SK-N-SH treated with all-trans-retinoic acid at 6 μM for 48 hours (cell line): ENCODE results near the gene MACF1.
"Not testable (repeated sequence)": the region's sequence is repeated elsewhere in the genome, so short reads cannot be mapped to it uniquely, and the experiment has no call there.

Experiments
- ATAC-seq: fragments of 200-7000 bp; cut with Tn5 transposase; 3 replicates; pipeline ENCODE4 v1.9.1; 2020; ENCODE audit warnings: mild to moderate bottlenecking, moderate library complexity
- ARNTL ChIP-seq: fragments of 450-650 bp; formaldehyde crosslinking; IDR thresholded peaks from 2 replicates; pipeline ENCODE4 v1.5.0; 2020; ENCODE audit warnings: low read depth, mild to moderate bottlenecking, moderate library complexity, borderline replicate concordance
- BACH2 ChIP-seq: fragments of 250-450 bp; sonication (Bioruptor Pico); IDR thresholded peaks from 2 replicates; pipeline ENCODE4 v1.9.0; 2021; ENCODE audit warnings: mild to moderate bottlenecking, borderline replicate concordance
- CREB5 ChIP-seq: fragments of 250-450 bp; sonication (Bioruptor Pico); IDR thresholded peaks from 2 replicates; pipeline ENCODE4 v1.5.1; 2020; ENCODE audit warnings: low read depth, mild to moderate bottlenecking, moderate library complexity
- CSDC2 ChIP-seq: fragments of 250-450 bp; sonication (Bioruptor Pico); IDR thresholded peaks from 2 replicates; pipeline ENCODE4 v1.5.0; 2020; ENCODE audit warnings: mild to moderate bottlenecking, moderate library complexity
- CSRNP3 ChIP-seq: fragments of 250-450 bp; sonication (Bioruptor Pico); IDR thresholded peaks from 2 replicates; pipeline ENCODE4 v1.5.1; 2021; ENCODE audit warnings: mild to moderate bottlenecking, moderate library complexity
- ESRRG ChIP-seq: fragments of 250-450 bp; sonication (Bioruptor Pico); IDR thresholded peaks from 2 replicates; pipeline ENCODE4 v1.6.1; 2021; ENCODE audit warnings: mild to moderate bottlenecking
- GLIS3 ChIP-seq: fragments of 250-450 bp; sonication (Bioruptor Pico); IDR thresholded peaks from 2 replicates; pipeline ENCODE4 v1.5.0; 2020; ENCODE audit warnings: mild to moderate bottlenecking, moderate library complexity
- ISL1 ChIP-seq: fragments of 250-450 bp; sonication (Bioruptor Pico); IDR thresholded peaks from 2 replicates; pipeline ENCODE4 v2.1.2; 2022; ENCODE audit warnings: mild to moderate bottlenecking, moderate library complexity
- OSR1 ChIP-seq: fragments of 250-450 bp; sonication (Bioruptor Pico); IDR thresholded peaks from 2 replicates; pipeline ENCODE4 v1.8.0; 2022; ENCODE audit warnings: moderate library complexity, mild to moderate bottlenecking, inconsistent platforms
- PATZ1 ChIP-seq: fragments of 250-450 bp; sonication (Bioruptor Pico); IDR thresholded peaks from 2 replicates; pipeline ENCODE4 v1.8.0; 2020; ENCODE audit warnings: mild to moderate bottlenecking, moderate library complexity, borderline replicate concordance
- POU6F1 ChIP-seq: fragments of 250-450 bp; sonication (Bioruptor Pico); IDR thresholded peaks from 2 replicates; pipeline ENCODE4 v1.8.0; 2021; ENCODE audit warnings: low read depth, mild to moderate bottlenecking, moderate library complexity, borderline replicate concordance
- PPARA ChIP-seq: fragments of 250-450 bp; sonication (Bioruptor Pico); IDR thresholded peaks from 2 replicates; pipeline ENCODE4 v1.5.0; 2020; ENCODE audit warnings: mild to moderate bottlenecking, borderline replicate concordance
- RARB ChIP-seq: fragments of 250-450 bp; sonication (Bioruptor Pico); IDR thresholded peaks from 2 replicates; pipeline ENCODE4 v1.8.0; 2021; ENCODE audit warnings: mild to moderate bottlenecking, moderate library complexity
- SNAI2 ChIP-seq: fragments of 250-450 bp; sonication (Bioruptor Pico); IDR thresholded peaks from 2 replicates; pipeline ENCODE4 v1.5.0; 2020; ENCODE audit warnings: mild to moderate bottlenecking, moderate library complexity
- TCF4 ChIP-seq: fragments of 250-450 bp; sonication (Bioruptor Pico); IDR thresholded peaks from 2 replicates; pipeline ENCODE4 v1.8.0; 2021; ENCODE audit warnings: mild to moderate bottlenecking, moderate library complexity, borderline replicate concordance
- TSHZ2 ChIP-seq: fragments of 250-450 bp; sonication (Bioruptor Pico); IDR thresholded peaks from 2 replicates; pipeline ENCODE4 v1.5.0; 2020; ENCODE audit warnings: mild to moderate bottlenecking, moderate library complexity
- ZC3H10 ChIP-seq: fragments of 250-450 bp; sonication (Bioruptor Pico); IDR thresholded peaks from 2 replicates; pipeline ENCODE4 v1.5.1; 2021; ENCODE audit warnings: mild to moderate bottlenecking, moderate library complexity
- ZNF565 ChIP-seq: fragments of 450-650 bp; formaldehyde crosslinking; conservative IDR thresholded peaks from 2 replicates; pipeline ENCODE4 v1.5.0; 2020; ENCODE audit warnings: low read depth, mild to moderate bottlenecking, moderate library complexity
- ZNF8 ChIP-seq: fragments of 450-650 bp; formaldehyde crosslinking; IDR thresholded peaks from 2 replicates; pipeline ENCODE4 v1.5.0; 2020; ENCODE audit warnings: mild to moderate bottlenecking, moderate library complexity

MACF1 gene

GRCh38 chr1:39453603-39454002 lies 249.1 kb downstream of the MACF1 start (continued):
- no peak for TF ChIP-seq ISL1 (CRISPR knock-in tag)

GRCh38 chr1:39458991-39459390 lies 254.5 kb downstream of the MACF1 start:
- no peak for ATAC-seq
- no peak for TF ChIP-seq PPARA (CRISPR knock-in tag)
- TF ChIP-seq ZNF8, result no peak
- no peak for TF ChIP-seq ARNTL (CRISPR knock-in tag)
- TF ChIP-seq TCF4, result no peak
- no peak for TF ChIP-seq ZNF565 (CRISPR knock-in tag)
- TF ChIP-seq, all 23 proteins: peak for 0

GRCh38 chr1:39462074-39462473 lies 257.6 kb downstream of the MACF1 start:
- ATAC-seq, result no peak
- TF ChIP-seq CSRNP3 (no peak), TCF4 (no peak), POU6F1 (CRISPR knock-in tag) (no peak), ARNTL (CRISPR knock-in tag) (no peak), ESRRG (CRISPR knock-in tag) (no peak), CREB5 (CRISPR knock-in tag) (no peak), RARB (CRISPR knock-in tag) (no peak), SNAI2 (CRISPR knock-in tag) (no peak), ZC3H10 (CRISPR knock-in tag) (no peak), PATZ1 (CRISPR knock-in tag) (no peak), OSR1 (no peak), BACH2 (CRISPR knock-in tag) (no peak), GLIS3 (CRISPR knock-in tag) (no peak), ISL1 (CRISPR knock-in tag) (no peak), TSHZ2 (CRISPR knock-in tag) (no peak), ZNF8 (no peak), CSDC2 (CRISPR knock-in tag) (no peak), ZNF565 (CRISPR knock-in tag) (no peak)

GRCh38 chr1:39466413-39467107 lies 262.1 kb downstream of the MACF1 start:
- ATAC-seq, result no peak
- TF ChIP-seq CREB5 (CRISPR knock-in tag), result no peak

- ATAC-seq, result not testable (repeated sequence)
Measured at GRCh38 chr1:39467108-39467720, 262.7 kb downstream of the MACF1 start.
